Esophagus squamous epithelium (tissue), 4 donors: ENCODE results near the gene DENND5B.

Experiments
- CTCF ChIP-seq, 6 experiments: fragments of 450-650 bp in 4 of 6; fragments of 200-600 bp in 2 of 6; sonication (generic) in 2 of 6; IDR thresholded peaks; one replicate each; pipeline ENCODE4 v1.5.1; 2016 to 2019; ENCODE audit warnings: antibody characterized with exemption in 6 of 6, mild to moderate bottlenecking in 4 of 6, moderate library complexity in 4 of 6
- POLR2A ChIP-seq, 4 donors: fragments of 450-650 bp; IDR thresholded peaks; one replicate each; pipeline ENCODE4 v1.6.1; 2017; ENCODE audit warnings: antibody characterized with exemption in 4 of 4, mild to moderate bottlenecking in 4 of 4, moderate library complexity in 3 of 4

- TF ChIP-seq CTCF (IDR thresholded peaks at IDR 0.05) = no peak
- TF ChIP-seq POLR2A (IDR thresholded peaks at IDR 0.05) = no peak
These were observed 83.0 kb downstream of the DENND5B start for GRCh38 chr12:31507966-31508365.
